ENCODE results near the gene UBL4B.

UBL4B gene

GRCh38 chr1:110113551-110113950 is 1.3 kb downstream of the UBL4B start:
- no peak for DNase-seq (ENCODE audit: low read depth in 2 of 2)

- no peak for DNase-seq (ENCODE audit: low read depth in 2 of 2)
Observed at GRCh38 chr1:110114173-110114572, 1.9 kb downstream of the UBL4B start.

GRCh38 chr1:110114784-110115183 is 2.5 kb downstream of the UBL4B start:
- DNase-seq (ENCODE audit: low read depth in 2 of 2), result no peak

- no peak for DNase-seq (ENCODE audit: low read depth in 2 of 2)
Observed at GRCh38 chr1:110118636-110119396, 6.6 kb downstream of the UBL4B start.

GRCh38 chr1:110119843-110120242 is 7.6 kb downstream of the UBL4B start:
- DNase-seq (ENCODE audit: low read depth in 2 of 2), result no peak

GRCh38 chr1:110120960-110121561 is 8.8 kb downstream of the UBL4B start:
- DNase-seq (ENCODE audit: low read depth in 2 of 2), result no peak

- no peak for DNase-seq (ENCODE audit: low read depth in 2 of 2)
Observed at GRCh38 chr1:110123224-110123623, 11.0 kb downstream of the UBL4B start.

GRCh38 chr1:110125810-110126209 is 13.6 kb downstream of the UBL4B start:
- no peak for DNase-seq (ENCODE audit: low read depth in 2 of 2)

GRCh38 chr1:110130113-110130591 is 17.9 kb downstream of the UBL4B start:
- no peak for DNase-seq (ENCODE audit: low read depth in 2 of 2)

GRCh38 chr1:110130989-110131388 is 18.7 kb downstream of the UBL4B start:
- no peak for DNase-seq (ENCODE audit: low read depth in 2 of 2)

GRCh38 chr1:110132682-110133081 is 20.4 kb downstream of the UBL4B start:
- DNase-seq (ENCODE audit: low read depth in 2 of 2), result no peak

GRCh38 chr1:110133436-110133835 is 21.2 kb downstream of the UBL4B start:
- no peak for DNase-seq (ENCODE audit: low read depth in 2 of 2)

- DNase-seq (ENCODE audit: low read depth in 2 of 2), result no peak
Observed at GRCh38 chr1:110134050-110134595, 21.9 kb downstream of the UBL4B start.

GRCh38 chr1:110135246-110135645 is 23.0 kb downstream of the UBL4B start:
- no peak for DNase-seq (ENCODE audit: low read depth in 2 of 2)

- no peak for DNase-seq (ENCODE audit: low read depth in 2 of 2)
Observed at GRCh38 chr1:110135666-110136065, 23.4 kb downstream of the UBL4B start.

- no peak for DNase-seq (ENCODE audit: low read depth in 2 of 2)
Observed at GRCh38 chr1:110136911-110137310, 24.7 kb downstream of the UBL4B start.

- no peak for DNase-seq (ENCODE audit: low read depth in 2 of 2)
Observed at GRCh38 chr1:110138956-110139355, 26.7 kb downstream of the UBL4B start.

GRCh38 chr1:110144366-110144765 is 32.1 kb downstream of the UBL4B start:
- DNase-seq (ENCODE audit: low read depth in 2 of 2), result no peak

- DNase-seq (ENCODE audit: low read depth in 2 of 2), result no peak
Observed at GRCh38 chr1:110148961-110149360, 36.7 kb downstream of the UBL4B start.

GRCh38 chr1:110150330-110151174 is 38.3 kb downstream of the UBL4B start, which contains the start of gene SLC6A17:
Gene SLC6A17 (plus strand): TSS chr1:110150494. CDS start chr1:110166930, 16,436 bp downstream.
- no peak for DNase-seq (ENCODE audit: low read depth in 2 of 2)

- DNase-seq (ENCODE audit: low read depth in 2 of 2), result no peak
Observed at GRCh38 chr1:110151175-110151669, 39.0 kb downstream of the UBL4B start.
